ENCODE results near the gene HECW1.

HECW1 gene

DNA sequence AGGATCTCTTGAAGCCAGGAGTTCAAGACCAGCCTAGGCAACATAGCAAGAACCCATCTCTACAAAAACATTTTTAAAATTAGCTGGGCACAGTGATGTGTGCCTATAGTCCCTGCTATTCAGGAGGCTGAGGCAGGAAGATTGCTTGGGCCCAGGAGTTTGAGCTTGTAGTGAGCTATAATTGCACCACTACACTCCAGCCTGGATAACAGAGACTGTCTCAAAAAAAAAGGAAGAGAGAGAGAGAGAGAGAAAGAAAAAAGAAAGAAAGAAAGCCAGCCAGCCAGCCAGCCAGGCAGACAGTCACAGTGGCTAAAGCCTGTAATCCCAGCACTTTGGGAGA is 375.3 kb downstream of the HECW1 start:
- DNase-seq (ENCODE audit: low read depth in 1 of 2, low spot score in 1 of 2) = no peak

DNA sequence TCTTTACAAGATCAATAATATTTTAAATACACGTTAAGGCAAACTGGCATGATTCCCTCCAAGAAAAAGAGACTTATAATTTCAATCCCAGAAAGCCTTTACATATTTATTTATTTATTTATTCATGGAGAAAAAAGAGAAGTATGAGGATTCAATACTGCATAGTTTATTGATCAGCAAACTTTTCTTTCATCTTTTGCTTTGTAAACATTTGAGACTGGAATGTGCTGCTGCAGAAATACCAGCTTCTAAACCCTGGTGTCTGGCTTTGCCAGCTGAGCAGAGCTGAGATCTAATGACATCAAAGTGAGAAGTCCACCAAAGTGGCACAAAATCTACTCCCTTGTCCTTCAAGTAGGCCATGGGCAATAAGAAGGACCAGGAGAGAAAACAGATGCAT is 376.8 kb downstream of the HECW1 start:
- no peak for DNase-seq (ENCODE audit: low read depth in 1 of 2, low spot score in 1 of 2)

DNA sequence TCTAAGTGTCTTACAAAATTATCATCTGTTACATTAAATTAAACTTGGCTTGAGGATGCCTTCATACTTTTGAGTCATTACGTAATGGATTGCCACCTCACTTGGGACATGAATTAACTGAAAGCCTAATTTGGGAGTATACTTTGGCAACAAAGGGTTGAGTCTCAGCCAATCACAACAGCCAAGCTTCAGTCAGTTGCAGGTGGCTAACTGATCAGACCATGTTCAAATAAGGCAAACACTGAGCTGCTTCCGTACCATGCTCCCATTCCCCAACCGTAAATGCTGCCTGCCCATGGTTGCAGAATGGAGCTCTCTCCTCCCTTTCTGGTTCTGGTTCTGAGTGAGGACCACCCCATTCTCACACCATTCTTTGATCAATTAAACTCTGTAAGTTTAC is 377.6 kb downstream of the HECW1 start:
- no peak for DNase-seq (ENCODE audit: low read depth in 1 of 2, low spot score in 1 of 2)

DNA sequence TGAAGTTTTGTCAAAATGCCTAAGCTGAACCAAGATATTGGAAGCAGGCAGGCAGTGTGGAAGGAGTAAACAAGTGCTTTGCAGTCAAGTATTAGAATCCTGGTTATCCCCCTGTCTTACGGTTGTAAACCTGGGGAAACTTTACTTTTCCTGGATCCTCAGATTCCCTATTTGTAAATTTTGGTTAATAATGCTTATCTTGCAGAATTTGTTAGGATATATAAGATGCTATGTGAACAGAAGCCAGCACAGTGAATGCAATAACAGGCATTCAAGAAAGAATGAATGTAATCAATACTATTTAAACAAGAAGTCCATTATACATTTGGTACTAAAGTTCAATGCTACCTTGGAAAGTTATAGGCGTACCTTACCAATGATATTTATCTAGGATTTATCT is 378.7 kb downstream of the HECW1 start:
- DNase-seq (ENCODE audit: low read depth in 1 of 2, low spot score in 1 of 2) = no peak

DNA sequence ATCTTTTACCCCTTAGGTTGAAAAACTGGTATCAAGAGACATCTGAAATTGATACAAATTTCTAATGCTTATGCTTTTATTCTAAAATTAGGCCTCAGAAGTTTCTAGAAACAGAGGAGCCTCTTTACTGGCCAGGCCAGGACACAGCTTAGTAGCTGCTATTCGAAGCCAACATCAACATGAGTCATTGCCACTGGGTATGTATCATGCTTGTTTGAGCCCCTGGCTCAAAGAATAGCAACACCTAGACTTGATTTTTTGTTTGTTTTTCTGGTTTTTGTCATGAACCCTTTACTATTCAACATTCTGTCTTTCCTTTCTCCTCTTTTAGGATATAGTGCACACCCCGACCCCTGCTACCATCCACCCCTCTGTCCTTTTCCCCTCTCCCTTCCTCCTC is 379.5 kb downstream of the HECW1 start:
- no peak for DNase-seq (ENCODE audit: low read depth in 1 of 2, low spot score in 1 of 2)

DNA sequence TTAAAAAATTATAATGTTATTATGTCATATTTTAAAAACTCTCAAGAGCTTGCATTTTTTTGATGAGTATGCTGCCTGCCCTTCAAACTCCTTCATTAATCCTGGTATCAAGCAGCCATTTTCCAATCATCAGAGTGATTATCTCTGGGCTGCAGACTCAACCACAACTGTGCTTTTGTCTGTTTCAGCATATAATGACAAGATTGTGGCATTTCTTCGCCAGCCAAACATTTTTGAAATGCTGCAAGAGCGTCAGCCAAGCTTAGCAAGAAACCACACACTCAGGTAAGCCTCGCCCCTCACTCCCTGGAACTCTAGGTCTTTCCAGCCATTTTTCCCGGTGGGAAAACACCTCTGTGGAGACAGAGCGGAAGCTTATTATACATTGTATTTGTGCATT is 380.4 kb downstream of the HECW1 start:
- no peak for DNase-seq (ENCODE audit: low read depth in 1 of 2, low spot score in 1 of 2)

DNA sequence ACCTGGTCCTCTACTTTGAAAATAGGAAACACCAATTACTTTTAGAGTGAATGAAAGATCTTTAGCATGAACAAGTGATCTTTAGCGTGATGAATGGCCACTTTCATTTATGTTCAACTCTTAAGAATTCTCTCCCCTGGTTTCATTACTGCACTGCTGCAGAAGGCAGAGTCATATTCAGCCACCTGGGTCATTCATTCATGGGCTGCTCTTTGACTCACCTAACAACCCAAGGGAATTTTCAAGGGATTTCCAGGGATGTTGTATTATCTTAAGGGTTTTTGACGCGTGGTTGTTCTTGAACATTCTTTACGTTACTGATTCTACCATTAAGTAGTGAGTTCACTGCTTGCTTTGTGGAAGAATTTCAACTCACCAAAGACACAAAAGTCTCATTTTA is 383.1 kb downstream of the HECW1 start:
- no peak for DNase-seq (ENCODE audit: low read depth in 1 of 2, low spot score in 1 of 2)

DNA sequence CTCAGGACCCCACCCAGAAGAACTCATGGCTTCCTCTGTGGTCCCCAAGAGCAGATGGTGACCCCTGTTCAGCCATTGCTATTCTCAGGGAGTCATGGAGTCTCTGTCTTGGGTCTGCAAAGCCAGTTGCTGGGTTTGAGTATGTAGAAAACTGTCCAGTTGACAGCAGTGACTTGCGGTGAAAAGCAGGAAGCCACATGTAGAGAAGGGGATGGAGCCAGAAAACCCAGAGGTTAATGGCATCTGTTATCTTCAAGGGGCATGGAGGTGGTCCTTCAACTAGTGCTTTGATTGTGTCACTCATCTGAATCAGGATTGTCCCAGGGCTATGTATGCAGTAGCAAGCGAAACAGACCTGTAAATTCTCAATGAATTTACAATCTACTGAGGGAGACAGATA is 384.1 kb downstream of the HECW1 start:
- no peak for DNase-seq (ENCODE audit: low read depth in 1 of 2, low spot score in 1 of 2)

DNA sequence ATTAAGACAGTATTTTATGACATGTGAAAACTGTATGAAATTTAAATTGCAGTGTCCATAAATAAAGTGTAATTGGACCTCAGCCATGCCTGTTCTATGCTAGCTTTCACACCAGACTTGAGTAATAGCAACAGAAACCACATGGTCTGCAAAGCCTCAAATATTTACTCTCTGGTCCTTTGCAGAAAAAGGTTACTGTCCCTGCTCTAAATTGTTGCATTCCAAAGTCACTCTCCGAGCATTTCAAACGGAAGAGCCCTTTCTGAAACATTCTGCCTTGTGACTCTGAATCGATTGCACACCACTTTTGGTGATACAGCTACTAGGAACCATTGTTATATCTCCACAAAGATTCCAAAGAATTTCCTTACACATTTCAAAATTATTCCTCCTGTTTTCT is 389.4 kb downstream of the HECW1 start:
- no peak for DNase-seq (ENCODE audit: low read depth in 1 of 2, low spot score in 1 of 2)

DNA sequence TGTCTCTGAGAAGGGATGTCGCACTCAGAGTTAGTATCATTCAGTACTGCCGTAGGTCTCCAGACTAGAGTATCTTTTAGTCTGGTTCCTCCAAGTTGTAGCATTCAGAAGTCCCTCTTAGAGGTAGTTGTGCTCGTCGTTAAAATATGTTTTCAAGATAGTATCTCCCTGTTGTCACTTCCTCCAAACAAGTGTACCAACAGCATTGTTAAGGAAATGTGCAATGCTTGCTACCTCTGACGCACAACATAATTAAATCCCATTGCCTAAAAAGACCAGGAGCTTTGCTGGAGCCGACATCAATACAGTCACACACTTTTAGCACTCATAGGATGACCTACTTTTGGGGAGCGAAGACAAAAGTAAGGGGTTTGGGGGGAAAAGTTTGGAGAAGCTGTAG is 390.5 kb downstream of the HECW1 start:
- no peak for DNase-seq (ENCODE audit: low read depth in 1 of 2, low spot score in 1 of 2)

DNA sequence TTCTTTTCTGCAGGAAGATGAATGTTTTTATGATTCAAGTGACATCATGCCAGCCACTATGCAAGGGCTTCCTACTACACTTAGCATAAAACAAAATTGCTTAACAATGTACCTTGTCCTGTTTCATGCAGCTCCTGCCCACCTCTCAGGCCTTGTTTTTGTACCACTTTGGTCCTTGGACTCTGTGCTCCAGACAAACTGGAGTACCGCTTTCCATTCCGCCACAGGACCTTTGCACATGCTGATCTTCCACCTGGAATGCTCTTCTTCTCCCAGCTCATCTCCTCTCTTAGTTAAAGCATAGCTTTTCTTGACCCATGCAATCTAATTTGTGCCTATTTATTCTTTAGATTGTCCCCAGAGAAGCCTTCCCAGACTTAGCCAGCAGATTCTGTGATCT is 393.0 kb downstream of the HECW1 start:
- DNase-seq (ENCODE audit: low read depth in 1 of 2, low spot score in 1 of 2) = no peak

DNA sequence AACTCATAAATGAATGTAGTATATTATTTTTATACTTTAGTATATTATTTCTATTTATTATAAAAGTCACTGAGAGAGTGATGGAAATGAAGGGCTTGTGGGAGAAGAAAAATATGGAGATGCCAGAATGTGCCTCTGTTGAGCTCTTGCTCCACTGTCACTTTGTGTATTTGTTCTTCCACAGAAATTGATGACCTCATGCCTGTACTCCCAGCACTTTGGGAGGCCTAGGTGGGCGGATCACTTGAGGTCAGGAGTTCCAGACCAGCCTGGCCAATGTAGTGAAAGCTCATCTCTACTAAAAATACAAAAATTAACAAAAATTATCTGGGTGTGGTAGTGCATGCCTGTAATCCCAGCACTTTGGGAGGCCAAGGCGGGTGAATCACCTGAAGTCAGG is 394.0 kb downstream of the HECW1 start:
- DNase-seq (ENCODE audit: low read depth in 1 of 2, low spot score in 1 of 2) = no peak

DNA sequence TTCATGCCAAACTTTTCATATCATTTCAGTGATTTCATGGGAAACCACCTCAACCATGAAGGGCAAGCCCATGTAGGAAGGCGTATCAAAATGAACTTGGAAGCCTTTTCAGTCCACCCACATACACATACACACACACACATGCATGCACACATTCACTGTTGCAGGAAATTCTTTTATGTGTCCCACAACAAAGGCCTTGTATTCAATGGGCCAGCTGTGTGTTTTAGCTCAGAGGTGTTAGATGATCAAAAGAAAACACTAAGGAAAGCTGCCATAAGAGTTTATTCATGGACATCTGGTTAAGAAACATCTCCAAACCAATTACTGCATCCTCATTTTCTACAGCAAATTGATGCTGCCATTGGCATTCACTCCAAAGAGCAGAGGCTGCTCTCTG is 396.0 kb downstream of the HECW1 start:
- DNase-seq (ENCODE audit: low read depth in 1 of 2, low spot score in 1 of 2) = no peak

DNA sequence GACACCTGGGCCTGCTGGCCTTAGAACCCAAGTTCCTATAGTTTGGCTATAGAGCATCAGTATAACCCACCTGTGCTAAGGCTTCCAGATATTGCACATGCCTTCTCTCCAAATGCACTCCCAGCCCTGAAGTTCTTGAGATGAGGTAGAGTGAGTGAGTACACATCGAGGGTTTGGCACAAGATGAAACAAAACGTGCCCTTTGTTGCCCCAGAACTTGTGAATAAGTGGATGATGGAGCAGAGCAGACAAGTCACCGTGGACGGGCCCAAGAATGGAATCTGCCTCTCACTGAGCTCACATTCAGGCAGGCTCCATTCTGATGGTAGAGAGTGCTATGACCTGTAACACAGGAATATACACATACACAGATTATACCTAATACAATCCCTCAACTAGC is 397.5 kb downstream of the HECW1 start:
- no peak for DNase-seq (ENCODE audit: low read depth in 1 of 2, low spot score in 1 of 2)

DNA sequence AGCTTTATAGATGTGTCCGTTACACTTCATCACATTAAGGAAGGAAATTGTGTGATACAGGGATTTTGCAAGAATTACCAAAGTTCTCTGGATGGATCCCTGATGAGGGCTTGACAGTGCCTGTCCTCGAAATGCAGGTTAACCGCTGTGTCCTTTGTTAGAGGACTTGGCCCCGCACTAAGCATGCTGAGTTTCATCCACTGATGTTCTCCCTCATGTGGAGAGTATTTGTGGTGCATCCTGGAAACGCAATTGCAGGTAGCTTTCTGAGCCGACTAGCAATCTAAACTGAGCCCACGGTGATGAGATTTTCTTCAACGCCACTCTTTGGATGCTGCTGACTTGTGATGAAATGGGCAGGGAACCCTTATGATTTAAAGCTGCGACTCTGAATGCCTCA is 398.6 kb downstream of the HECW1 start:
- no peak for DNase-seq (ENCODE audit: low read depth in 1 of 2, low spot score in 1 of 2)

DNA sequence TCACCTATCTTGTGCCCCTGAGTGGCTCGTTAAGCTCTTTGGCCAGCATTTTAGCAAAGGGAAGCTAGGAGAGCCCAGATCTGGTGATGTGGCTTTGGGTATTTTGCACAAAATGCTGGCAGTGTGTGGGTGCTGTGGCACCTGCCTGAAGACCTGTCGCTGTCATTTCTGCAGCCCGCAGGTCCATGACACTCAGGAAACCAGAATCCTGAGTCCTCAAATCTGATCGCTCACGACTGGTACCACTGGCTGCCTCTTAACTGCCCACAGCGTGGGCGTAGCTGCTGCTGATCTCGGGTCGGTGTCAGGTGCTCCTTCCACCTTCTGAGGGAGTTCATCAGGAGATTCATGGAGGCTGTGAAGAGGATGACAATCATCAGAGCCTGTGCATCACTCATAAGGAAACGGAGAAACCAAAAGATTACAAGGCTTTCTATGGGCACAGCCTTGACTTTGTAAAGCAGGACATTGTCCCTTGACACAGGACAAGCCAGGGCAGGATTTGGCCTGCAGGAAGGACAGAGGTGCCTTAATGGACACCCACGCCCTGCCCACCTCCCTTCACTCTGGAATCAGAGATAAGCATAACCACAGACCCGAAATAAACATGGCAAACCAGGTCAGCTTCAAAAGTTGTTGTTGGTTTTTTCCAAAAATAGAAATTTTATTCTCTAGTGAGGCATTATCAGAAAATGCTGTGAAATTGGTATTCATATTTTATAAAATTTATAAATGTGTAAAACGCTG is 399.5 kb downstream of the HECW1 start:
- DNase-seq (ENCODE audit: low read depth in 1 of 2, low spot score in 1 of 2) = no peak

DNA sequence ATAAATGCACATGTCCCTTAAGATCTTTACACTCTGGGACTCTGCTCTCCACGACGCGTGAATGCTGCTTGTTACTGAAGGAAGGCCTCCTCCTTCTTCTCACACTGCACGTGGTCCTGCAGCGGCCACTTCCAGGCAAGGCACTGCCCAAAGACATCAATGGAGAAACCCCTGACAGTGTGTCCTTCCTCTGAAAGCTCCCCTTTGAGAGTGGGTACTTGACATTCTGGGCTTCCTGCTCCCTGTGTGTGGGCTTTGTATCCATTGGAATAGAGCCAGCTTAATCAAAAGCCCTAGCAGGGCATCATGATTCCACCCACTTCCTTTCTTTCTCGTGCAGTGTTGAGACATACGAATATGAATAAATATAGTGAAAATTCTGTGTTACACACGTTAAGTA is 400.8 kb downstream of the HECW1 start:
- DNase-seq (ENCODE audit: low read depth in 1 of 2, low spot score in 1 of 2) = no peak

DNA sequence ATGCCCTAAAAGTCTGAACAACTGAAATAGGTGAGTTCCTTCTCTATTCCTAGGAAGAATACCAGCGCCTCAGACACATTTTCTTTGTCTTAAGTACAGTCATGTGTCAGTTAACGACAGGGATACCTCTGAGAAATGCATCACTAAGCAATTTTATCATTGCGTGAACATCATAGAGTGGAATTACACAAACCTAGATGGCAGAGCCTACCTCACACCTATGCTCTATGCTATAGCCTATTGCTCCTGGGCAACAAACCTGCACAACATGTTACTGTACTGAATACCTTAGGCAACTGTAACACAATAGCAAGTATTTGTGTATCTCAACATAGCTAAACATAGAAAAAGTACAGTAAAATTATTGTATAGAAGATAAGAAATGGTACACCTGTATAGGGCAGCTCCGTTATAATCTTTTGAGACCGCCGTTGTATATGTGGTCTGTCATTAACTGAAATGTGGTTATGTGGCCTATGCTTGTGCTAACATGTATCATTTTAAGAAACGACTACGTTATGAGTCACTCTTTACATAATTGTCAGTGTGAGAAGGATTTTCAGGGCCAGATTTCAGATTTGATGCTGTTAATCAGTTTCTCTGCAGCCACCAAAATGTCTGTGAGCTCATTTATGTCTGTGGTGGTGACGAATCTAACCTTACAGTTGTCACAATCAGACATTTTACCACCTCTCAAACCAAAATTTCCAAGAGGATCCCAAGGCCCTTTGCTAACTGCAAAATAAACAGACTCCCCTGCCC is 404.3 kb downstream of the HECW1 start:
- DNase-seq (ENCODE audit: low read depth in 1 of 2, low spot score in 1 of 2) = no peak

DNA sequence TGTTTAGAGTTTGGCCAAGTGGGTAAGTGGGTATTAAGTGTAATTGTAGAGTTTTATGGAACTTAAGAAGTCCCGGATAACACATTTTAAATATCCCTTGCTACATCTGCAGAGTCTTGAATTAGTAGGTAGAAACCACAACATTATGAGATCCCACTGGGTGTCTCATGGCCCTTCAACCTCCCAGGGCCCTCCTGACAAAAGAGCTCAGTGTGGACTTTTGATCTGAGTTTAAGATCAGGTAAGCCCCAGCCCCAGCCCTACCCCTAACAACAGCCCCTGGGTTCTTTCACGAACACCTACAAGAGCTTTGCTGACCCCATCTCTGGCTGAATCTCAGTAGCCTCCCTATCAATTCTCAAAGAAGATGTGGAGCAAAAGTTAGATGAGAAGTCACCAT is 405.0 kb downstream of the HECW1 start:
- no peak for DNase-seq (ENCODE audit: low read depth in 1 of 2, low spot score in 1 of 2)

DNA sequence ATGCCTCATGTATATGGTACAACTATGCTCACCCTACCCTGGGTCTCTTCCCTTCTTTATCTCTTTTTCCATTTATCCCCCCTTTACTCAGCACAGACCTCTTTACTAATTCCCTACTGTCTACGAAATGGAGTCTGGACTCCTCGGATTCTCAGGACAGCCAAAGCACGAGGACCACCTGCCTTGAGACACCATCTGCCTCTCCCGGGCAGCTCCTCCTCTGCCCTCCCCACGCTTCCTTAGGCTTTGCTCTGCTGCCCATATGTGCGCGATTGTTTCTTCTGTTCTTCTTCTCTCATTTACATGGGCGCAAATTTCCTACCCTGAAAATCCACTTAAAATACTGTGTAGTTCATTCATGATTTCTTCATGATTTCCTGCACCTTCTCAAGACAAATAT is 407.8 kb downstream of the HECW1 start:
- no peak for DNase-seq (ENCODE audit: low read depth in 1 of 2, low spot score in 1 of 2)

DNA sequence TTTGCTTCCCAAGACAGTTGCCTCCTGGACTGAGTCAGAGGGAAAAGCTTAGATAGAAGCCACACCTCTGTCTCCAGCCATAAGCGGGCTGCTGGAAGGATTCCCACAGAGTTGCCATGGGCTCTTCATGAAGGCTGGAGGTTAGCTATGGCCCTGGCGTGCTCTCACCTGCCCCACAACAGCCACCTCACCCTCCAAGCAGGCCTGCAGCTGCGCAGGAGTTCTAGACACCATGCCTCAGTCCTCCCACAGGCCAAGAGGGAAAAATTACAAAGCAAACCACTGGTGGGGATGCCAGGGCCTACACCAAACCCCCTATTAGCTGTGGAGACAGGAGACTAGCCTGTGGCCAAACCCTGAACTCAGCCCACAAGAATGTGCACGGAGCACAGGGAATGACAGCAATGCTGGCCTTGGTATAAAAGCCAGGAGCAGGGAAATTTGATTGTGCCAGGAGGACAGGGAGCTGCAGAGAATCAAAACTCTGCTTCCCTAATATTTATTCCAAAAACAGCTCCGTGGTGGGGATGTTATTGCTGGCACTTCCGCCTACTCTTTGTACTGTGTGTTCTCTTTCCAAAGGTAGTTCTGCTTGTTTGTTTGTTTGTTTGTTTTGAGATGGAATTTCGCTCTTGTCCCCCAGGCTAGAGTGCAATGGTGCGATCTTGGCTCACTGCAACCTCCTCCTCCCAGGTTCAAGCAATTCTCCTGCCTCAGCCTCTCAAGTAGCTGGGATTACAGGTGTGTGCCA is 410.1 kb downstream of the HECW1 start:
- DNase-seq (ENCODE audit: low read depth in 1 of 2, low spot score in 1 of 2) = no peak

DNA sequence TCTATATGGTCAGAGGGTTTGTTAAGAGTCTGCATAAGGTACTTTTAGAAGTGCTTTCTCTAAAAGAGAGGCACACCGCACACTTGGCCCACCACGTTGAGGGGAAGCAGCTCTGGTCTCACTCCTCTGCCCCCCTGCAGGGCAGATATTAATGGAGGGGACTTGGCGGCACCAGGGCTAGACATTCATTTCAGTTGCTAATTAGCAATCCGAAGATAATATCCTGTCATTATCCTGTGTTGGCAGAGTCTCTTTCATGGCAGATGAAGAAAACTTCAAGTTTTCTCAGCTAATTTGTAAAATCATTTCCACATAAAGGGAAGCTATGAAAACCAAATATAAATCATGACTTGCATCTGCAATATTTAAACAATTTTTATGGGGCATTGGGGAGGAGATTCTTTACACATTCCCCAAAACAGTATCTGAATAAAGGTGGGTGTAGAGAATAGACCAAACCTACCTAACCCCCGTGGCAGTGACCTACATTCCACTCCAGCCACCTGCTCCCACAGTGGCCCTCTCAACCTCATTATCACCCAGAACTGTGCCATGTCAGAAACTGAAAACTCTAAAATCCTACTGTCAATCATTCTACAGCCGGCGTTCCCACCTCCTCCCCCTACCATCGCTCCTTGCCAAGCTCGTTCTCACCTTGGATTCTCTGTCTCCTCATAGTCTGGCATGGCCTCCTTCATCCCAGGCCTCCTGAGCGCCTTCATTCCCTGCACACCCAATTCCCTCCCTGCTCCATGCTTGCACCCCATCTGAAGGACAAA is 416.3 kb downstream of the HECW1 start:
- DNase-seq (ENCODE audit: low read depth in 1 of 2, low spot score in 1 of 2) = no peak

Measured in activated T-helper 1 cell treated with anti-CD3 and anti-CD28 coated beads, Interleukin-2, amount 50 U/mL, for 16 hours (primary cell).